Chondrocyte (in vitro differentiated cells): ENCODE results near the gene TSPAN7. TPM values are rescaled to one million over a fixed set of nuclear protein-coding genes. Genes with fewer than 3 reads are reported as not detected.

Source experiments
- DNase-seq: peaks from one replicate; pipeline ENCODE4 v3.0.0; 2021; ENCODE audit warnings: mixed read lengths, low spot score
- H3K27ac Mint-ChIP-seq: one replicate; pipeline ENCODE4 v1.8.0; 2021; ENCODE audit warnings: mild to moderate bottlenecking, moderate library complexity, mixed read lengths; ENCODE audit not compliant: unreplicated experiment
- H3K27me3 Mint-ChIP-seq: 2 replicates; pipeline ENCODE4 v1.8.0; 2021; ENCODE audit warnings: low read depth, mixed read lengths
- H3K36me3 Mint-ChIP-seq: 2 replicates; pipeline ENCODE4 v1.8.0; 2021; ENCODE audit warnings: low read depth, mixed read lengths
- H3K4me1 Mint-ChIP-seq: 2 replicates; pipeline ENCODE4 v1.8.0; 2021; ENCODE audit warnings: low read depth, mild to moderate bottlenecking, mixed read lengths
- H3K4me3 Mint-ChIP-seq: one replicate; pipeline ENCODE4 v1.8.0; 2021; ENCODE audit warnings: mild to moderate bottlenecking, moderate library complexity, mixed read lengths; ENCODE audit not compliant: unreplicated experiment
- H3K9me3 Mint-ChIP-seq: 2 replicates; pipeline ENCODE4 v1.8.0; 2021; ENCODE audit warnings: low read depth, mixed read lengths
- total RNA-seq: library from RNA; stranded (reverse); gene quantifications from 3 replicates; pipeline ENCODE4 v1.2.1, GENCODE V29; 2021
- TF ChIP-seq, protein P1 (sequence below): fragments of 200-600 bp; sonication (generic); IDR thresholded peaks from 2 replicates; pipeline ENCODE4 v1.5.0; 2021; ENCODE audit warnings: antibody characterized with exemption, mild to moderate bottlenecking, moderate library complexity

The TSPAN7 gene
- total RNA-seq, 1 donor from 2014 or later = not detected

DNA sequence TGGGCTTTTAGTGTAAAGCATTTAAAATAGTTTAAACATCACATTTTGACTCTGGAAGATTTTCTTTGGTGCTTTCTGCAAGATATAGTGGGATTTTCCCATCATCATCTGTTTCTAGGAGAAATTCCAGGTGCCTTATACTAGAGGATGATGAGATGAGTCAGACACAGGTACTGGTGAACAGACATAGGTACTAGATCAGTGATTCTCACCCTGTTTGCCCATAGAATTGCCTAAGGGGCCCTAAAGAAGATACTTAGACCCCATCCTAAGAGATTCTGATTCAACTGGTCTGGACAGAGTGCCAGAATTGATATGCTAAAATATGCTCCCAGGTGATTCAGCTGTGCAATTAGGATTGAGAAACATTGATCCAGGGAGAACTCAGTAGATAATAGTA is 9.7 kb downstream of the TSPAN7 start:
- H3K4me1 Mint-ChIP-seq = no peaks in the 10 kb centered on the region
- no peak for DNase-seq
- H3K27me3 Mint-ChIP-seq = peaks cover 9% of the 10 kb centered on the region
- H3K9me3 Mint-ChIP-seq = peaks cover 4% of the 10 kb centered on the region
- no peak overlapping the region for H3K4me3 Mint-ChIP-seq
- TF ChIP-seq, protein P1, sequence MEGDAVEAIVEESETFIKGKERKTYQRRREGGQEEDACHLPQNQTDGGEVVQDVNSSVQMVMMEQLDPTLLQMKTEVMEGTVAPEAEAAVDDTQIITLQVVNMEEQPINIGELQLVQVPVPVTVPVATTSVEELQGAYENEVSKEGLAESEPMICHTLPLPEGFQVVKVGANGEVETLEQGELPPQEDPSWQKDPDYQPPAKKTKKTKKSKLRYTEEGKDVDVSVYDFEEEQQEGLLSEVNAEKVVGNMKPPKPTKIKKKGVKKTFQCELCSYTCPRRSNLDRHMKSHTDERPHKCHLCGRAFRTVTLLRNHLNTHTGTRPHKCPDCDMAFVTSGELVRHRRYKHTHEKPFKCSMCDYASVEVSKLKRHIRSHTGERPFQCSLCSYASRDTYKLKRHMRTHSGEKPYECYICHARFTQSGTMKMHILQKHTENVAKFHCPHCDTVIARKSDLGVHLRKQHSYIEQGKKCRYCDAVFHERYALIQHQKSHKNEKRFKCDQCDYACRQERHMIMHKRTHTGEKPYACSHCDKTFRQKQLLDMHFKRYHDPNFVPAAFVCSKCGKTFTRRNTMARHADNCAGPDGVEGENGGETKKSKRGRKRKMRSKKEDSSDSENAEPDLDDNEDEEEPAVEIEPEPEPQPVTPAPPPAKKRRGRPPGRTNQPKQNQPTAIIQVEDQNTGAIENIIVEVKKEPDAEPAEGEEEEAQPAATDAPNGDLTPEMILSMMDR = no peak
- no peak overlapping the region for H3K27ac Mint-ChIP-seq
- no peaks in the 10 kb centered on the region for H3K36me3 Mint-ChIP-seq

DNA sequence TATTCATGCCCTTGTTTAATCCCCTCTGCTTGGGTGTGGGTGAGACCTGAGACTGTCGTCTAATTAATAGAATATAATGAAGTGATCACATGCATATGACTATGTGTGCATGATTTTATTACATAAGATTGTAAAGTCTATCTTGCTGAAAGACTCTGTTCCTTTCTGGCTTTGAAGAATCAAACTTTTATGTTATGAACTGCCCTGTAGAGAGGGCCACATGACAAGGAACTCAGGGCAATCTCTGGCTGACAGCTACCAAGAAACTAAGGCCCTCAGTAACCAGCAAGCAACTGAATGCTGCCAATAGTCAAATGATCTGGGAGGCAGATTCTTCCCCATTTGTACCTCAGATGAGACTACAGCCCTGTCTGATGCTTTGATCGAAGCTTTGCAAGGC is 13.5 kb downstream of the TSPAN7 start:
- Mint-ChIP-seq H3K27me3 (peaks cover 2% of the 10 kb centered on the region), H3K36me3 (no peaks in the 10 kb centered on the region), H3K9me3 (no peaks in the 10 kb centered on the region), H3K4me3 (no peak overlapping the region), H3K27ac (no peak overlapping the region), H3K4me1 (no peaks in the 10 kb centered on the region)
- no peak for DNase-seq
- TF ChIP-seq, protein P1 = no peak

DNA sequence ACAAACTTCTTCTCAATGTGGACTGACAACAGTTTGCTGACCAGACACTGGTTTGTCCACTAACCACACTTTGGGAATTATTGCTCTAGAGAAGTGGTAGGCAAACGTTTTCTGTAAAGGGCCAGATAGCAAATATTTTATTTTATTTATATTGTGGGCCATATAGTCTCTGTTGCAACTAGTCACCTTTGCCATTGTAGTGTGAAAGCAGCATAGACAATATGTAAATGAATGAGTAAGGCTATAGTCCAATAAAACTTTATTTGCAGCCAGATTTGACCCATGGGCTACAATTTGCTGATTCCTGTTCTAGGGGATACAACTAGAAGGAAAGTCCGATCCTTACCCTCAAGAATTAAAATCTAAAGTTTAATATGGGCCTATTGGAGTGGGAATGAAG is 14.5 kb downstream of the TSPAN7 start:
- no peaks in the 10 kb centered on the region for H3K9me3 Mint-ChIP-seq
- no peaks in the 10 kb centered on the region for H3K36me3 Mint-ChIP-seq
- TF ChIP-seq, protein P1 = no peak
- H3K27me3 Mint-ChIP-seq = peaks cover 2% of the 10 kb centered on the region
- H3K4me3 Mint-ChIP-seq = no peak overlapping the region
- no peak overlapping the region for H3K27ac Mint-ChIP-seq
- no peak for DNase-seq
- H3K4me1 Mint-ChIP-seq = no peaks in the 10 kb centered on the region

DNA sequence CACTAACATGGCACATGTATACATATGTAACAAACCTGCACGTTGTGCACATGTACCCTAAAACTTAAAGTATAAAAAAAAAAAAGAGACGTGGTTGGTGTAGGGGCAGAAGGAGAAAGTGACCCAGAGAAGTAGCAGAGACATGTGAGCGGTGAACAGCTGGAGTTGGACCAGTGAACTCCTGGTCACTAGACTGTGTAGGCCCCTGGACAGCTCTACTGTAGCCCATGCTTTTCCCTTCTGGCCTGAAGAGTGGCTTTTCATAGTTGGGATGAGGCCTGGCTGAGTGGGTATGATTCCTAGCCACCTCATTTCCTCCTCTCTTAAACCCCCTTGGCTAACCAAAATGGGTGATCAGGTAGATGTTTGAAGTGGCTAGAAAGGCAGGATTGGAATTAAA is 16.4 kb downstream of the TSPAN7 start:
- Mint-ChIP-seq H3K27ac (no peak overlapping the region), H3K4me3 (no peak overlapping the region), H3K4me1 (no peaks in the 10 kb centered on the region), H3K27me3 (peaks cover 2% of the 10 kb centered on the region), H3K36me3 (no peaks in the 10 kb centered on the region), H3K9me3 (no peaks in the 10 kb centered on the region)
- TF ChIP-seq, protein P1 = no peak
- no peak for DNase-seq

DNA sequence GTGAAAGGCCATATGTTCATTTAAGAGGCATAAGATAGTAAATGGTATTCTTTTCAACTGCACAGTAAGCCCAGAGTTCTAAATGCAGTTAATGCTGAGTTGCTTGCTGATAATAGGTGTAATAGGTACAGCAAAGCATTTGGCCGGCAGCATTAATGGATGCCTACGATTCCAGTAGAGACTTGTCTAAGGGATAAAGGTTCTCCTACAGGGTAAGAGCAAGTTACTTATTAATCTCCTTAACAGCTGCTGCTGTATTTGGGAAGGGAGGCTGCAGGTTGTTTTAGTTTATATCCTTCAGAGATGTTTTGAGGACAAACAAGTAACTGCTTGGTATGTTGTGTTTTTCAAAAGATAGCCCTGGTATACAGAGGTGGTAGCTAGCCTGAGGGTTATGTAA is 16.8 kb downstream of the TSPAN7 start:
- Mint-ChIP-seq H3K4me3 (no peak overlapping the region), H3K36me3 (no peaks in the 10 kb centered on the region), H3K9me3 (no peaks in the 10 kb centered on the region), H3K4me1 (no peaks in the 10 kb centered on the region), H3K27ac (no peak overlapping the region), H3K27me3 (peaks cover 2% of the 10 kb centered on the region)
- TF ChIP-seq, protein P1 = no peak
- no peak for DNase-seq
